Fibroblast of lung (primary cell): Measurements from ENCODE around the gene SUFU.

Experiments
- CTCF ChIP-seq, 2 donors: IDR thresholded peaks in 1 of 2; conservative IDR thresholded peaks in 1 of 2; 1 replicate in 1 of 2; 2 replicates in 1 of 2; pipeline ENCODE4 v1.5.1; 2011 to 2012; ENCODE audit warnings: low read length in 2 of 2, control low read depth in 1 of 2, inconsistent platforms in 1 of 2, low read depth in 1 of 2, mild to moderate bottlenecking in 1 of 2
- EZH2 ChIP-seq: IDR thresholded peaks from 2 replicates; pipeline ENCODE4 v1.5.1; 2012; ENCODE audit warnings: low read length, control low read depth, mild to moderate bottlenecking; ENCODE audit errors: missing control alignments

DNA sequence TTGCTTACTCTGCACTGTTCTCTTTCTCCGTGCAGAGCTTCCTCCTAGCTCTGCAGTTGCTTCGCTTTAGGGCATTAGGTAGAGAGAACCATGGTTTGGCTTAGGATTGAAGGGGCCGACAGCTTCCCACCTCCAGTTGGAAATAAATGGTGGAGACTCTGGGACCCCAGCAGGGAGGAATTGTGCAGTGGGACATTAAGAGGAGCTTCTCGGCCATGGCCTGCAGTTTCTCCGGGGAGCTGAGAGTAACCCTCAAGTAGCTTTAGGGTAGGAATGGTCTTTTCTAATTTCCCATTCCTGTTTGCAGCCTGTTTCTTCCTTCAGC, 1.2 kb downstream of the SUFU start:
- TF ChIP-seq CTCF (conservative IDR thresholded peaks at IDR 0.05 in 1 of 2, IDR thresholded peaks at IDR 0.05 in 1 of 2; ENCODE audit: low read depth in 1 of 2, low read length in 2 of 2) (no peak), EZH2 (no peak)
